T-helper 1 cell treated with Interleukin-12 subunit alpha and Interleukin-12 subunit beta and Interleukin-4 antibody, amounts not matched to agents 30 μg/mL and 1 μg/mL, for 36 hours (primary cell): Measurements from ENCODE around the gene CACNG8.
"Not testable (repeated sequence)": the region's sequence is repeated elsewhere in the genome, so short reads cannot be mapped to it uniquely, and the experiment has no call there.

Experiments used
- H3K27ac Mint-ChIP-seq: one replicate; pipeline ENCODE4 v1.8.0; 2021; ENCODE audit warnings: mild to moderate bottlenecking, mixed read lengths
- H3K27me3 Mint-ChIP-seq: one replicate; pipeline ENCODE4 v1.8.0; 2021; ENCODE audit warnings: low read depth, mixed read lengths
- H3K36me3 Mint-ChIP-seq: one replicate; pipeline ENCODE4 v1.8.0; 2021; ENCODE audit warnings: low read depth, mixed read lengths
- H3K4me1 Mint-ChIP-seq: one replicate; pipeline ENCODE4 v1.8.0; 2021; ENCODE audit warnings: low read depth, mixed read lengths
- H3K4me3 Mint-ChIP-seq: one replicate; pipeline ENCODE4 v1.8.0; 2021; ENCODE audit warnings: mild to moderate bottlenecking, moderate library complexity, mixed read lengths
- H3K9me3 Mint-ChIP-seq: one replicate; pipeline ENCODE4 v1.8.0; 2021; ENCODE audit warnings: mixed read lengths

Gene CACNG8

DNA sequence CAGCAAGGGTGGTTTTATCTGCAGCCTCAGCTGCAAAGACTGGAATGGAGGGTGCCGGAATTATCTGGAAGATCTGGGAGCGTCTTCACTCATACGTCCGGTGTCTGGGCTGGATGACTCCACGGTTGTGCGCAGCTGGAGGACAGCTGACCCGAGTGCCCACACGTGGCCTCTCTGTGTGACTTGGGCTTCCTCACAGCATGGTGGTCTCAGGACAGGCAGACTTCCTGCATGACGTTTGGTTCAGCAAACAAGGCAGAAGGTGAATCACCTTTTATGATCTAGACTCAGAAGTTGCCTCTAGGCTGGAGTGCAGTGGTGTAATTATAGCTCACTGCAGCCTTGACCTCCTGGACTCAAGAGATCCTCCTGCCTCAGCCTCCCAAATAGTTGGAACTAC lies 61.9 kb downstream of the CACNG8 start:
- Mint-ChIP-seq H3K4me1 (no peaks in the 10 kb centered on the region), H3K36me3 (no peaks in the 10 kb centered on the region), H3K4me3 (no peak overlapping the region), H3K9me3 (no peaks in the 10 kb centered on the region), H3K27me3 (peaks cover 3% of the 10 kb centered on the region), H3K27ac (no peak overlapping the region)

DNA sequence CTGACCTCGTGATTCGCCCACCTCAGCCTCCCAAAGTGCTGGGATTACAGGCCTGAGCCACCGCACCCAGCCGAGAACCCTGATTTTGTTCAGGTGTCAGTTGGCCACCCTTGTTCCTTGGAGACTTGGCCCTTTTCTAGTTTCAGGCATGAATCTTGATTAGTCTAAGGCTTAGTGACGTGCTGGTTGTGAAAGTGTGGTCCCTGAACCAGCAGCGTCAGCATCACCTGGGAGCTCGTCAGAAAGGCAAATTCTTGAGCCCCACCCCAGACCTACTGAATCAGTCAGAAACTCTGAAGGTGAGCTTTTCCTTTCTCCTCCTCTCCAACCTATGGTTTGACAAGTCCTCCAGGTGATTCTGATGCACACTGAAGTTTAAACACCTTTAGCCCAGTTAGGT lies 63.9 kb downstream of the CACNG8 start:
- Mint-ChIP-seq H3K27ac (no peak overlapping the region), H3K9me3 (no peaks in the 10 kb centered on the region), H3K27me3 (peaks cover 9% of the 10 kb centered on the region), H3K4me3 (no peak overlapping the region), H3K36me3 (no peaks in the 10 kb centered on the region), H3K4me1 (peaks cover 2% of the 10 kb centered on the region)

DNA sequence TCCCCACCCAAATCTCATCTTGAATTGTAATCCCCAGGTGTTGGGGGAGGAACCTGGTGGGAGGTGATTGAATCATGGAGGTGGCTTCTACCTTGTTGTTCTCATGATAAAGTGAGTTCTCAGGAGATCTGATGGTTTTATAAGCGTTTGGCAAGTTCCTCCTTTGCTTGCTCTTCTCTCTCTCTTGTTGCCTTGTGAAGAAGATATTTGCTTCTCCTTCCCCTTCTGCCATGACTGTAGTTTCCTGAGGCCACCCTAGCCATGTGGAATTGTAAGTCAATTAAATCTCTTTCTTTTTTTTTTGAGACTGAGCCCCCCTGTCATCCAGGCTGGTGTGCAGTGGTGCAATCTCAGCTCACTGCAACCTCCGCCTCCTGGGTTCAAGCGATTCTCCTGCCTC lies 66.6 kb downstream of the CACNG8 start:
- Mint-ChIP-seq H3K9me3 (no peaks in the 10 kb centered on the region), H3K36me3 (no peaks in the 10 kb centered on the region), H3K27ac (no peak overlapping the region), H3K27me3 (peaks cover 6% of the 10 kb centered on the region), H3K4me1 (peaks cover 2% of the 10 kb centered on the region), H3K4me3 (no peak overlapping the region)

DNA sequence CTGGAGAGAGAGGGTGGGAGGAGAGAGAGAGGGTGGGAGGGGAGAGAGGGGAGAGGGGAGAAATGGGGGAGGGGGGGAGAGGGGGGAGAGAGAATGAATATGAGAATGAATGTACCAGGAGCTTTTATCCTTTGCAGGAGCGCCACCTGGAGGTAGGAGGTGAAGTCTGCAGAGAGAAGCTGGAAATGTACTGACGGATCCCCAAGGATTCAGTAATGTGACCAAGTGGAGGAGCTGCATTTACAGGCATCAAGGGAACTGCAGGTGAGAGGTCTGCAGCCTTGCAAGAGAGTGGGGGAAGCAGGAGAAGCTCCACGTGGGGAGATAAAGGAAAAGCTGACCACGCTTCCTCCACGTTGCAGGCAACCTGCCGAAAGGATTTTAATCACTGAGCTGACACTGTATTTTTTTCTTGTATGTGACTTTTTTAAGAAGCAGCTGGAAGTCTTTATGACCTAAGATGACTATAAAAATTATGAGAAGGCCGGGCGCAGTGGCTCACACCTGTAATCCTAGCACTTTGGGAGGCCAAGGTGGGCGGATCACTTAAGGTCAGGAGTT lies 67.3 kb downstream of the CACNG8 start:
- H3K9me3 Mint-ChIP-seq: no peaks in the 10 kb centered on the region
- no peak overlapping the region for H3K27ac Mint-ChIP-seq
- H3K4me3 Mint-ChIP-seq: no peak overlapping the region
- H3K36me3 Mint-ChIP-seq: no peaks in the 10 kb centered on the region
- peaks cover 2% of the 10 kb centered on the region for H3K4me1 Mint-ChIP-seq
- H3K27me3 Mint-ChIP-seq: peaks cover 6% of the 10 kb centered on the region

DNA sequence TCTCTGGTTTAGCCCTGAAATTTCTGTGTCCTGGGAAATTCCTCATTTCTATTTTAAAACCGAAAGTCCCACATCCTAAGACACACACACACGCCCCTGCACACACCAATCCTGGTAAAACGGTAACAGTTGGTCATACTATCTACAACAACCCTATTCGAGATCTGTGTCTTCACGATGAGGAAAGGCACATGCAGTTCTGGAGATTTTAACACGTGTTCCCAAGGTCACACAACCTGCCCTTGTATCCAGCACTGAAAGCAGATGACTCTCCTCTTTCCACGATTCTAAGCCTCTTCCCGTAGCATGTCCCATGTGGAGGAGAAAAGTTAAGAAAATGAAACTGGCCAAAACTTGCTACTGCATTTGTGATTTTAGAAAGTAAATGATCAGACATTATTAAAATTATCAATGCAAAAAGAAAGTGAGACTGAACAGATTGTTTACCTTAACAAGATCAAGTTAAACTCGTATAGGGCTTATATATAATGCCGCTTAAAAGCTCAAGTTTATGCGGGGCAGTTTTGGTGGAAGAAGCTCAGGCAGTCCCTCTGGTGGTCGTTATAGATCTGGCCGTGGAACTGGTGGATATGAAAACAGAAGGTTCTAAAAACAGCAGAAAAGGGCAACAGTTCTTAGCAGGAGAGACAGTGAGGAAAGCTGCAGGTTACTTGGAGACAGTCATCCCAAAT lies 68.3 kb downstream of the CACNG8 start:
- H3K4me3 Mint-ChIP-seq: no peak overlapping the region
- H3K9me3 Mint-ChIP-seq: no peaks in the 10 kb centered on the region
- H3K27ac Mint-ChIP-seq: no peak overlapping the region
- H3K4me1 Mint-ChIP-seq: peaks cover 2% of the 10 kb centered on the region
- H3K27me3 Mint-ChIP-seq: peaks cover 6% of the 10 kb centered on the region
- H3K36me3 Mint-ChIP-seq: no peaks in the 10 kb centered on the region

DNA sequence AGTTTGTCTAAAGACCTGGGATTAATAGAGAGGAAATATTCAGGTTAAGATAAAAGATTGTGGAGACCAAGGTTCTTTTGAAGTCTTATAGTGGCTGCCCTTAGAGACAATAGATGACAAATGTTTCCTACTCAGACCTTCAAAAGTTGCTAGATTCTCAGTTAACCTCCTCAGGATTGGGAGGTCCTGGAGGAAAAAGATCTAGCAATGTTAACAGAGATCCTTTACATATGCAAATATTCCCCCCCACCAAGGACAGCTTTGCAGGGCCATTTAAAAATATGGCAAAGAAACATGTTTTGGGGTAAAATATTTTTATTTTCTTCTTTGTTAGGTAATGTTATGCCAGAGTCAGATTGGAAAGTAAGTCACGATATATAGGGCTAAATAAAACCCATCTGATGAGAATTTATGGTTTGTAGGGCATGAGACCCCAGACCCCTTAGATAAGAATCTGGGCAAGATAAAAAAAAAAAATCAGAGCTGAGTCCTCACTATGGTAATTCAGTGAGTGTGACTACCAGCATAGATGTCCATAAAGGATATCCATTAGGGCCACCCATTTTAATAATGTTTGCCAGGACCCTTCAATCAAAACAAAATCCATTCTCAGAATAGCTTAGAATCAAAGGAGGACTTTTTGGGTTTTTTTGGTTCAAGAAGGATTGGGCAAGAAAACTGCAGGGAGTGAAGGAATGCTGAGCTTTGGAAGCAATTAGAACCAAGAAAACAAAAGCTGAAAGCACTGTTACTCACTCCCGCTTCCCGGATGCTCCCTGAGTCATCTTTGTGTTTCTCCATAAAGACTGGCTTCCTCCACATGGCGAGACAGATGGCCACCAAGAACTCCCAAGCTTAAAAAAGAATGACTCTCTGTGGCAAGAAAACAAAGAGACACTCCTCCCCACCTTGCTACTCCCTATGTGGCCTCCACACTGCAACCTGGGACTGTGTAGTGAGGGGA lies 72.8 kb downstream of the CACNG8 start:
- Mint-ChIP-seq H3K9me3 (no peaks in the 10 kb centered on the region), H3K4me3 (no peak overlapping the region), H3K27ac (no peak overlapping the region), H3K4me1 (no peaks in the 10 kb centered on the region), H3K27me3 (peaks cover 6% of the 10 kb centered on the region), H3K36me3 (no peaks in the 10 kb centered on the region)

DNA sequence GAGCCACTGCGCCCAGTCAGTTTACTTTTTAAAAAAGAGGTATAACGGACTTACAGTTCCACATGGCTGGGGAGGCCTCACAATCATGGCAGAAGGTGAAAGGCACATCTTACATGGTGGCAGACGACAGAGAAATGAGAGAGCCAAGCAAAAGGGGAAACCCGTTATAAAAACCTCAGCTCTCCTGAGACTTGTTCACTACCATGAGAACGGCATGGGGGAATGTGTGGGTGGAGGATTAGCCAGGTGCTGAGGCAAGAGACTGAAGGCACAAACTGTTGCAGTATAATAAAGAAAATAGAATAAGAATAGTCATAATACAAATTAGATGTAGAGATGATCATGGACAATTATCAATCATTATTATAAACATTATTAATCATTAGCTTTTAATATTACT lies 73.8 kb downstream of the CACNG8 start:
- not testable (repeated sequence) for H3K4me3 Mint-ChIP-seq, H3K9me3 Mint-ChIP-seq, H3K27me3 Mint-ChIP-seq, H3K27ac Mint-ChIP-seq, H3K4me1 Mint-ChIP-seq, H3K36me3 Mint-ChIP-seq
